HL-60 (cell line): Measurements from ENCODE around the gene FTO.

Source experiments
- DNase-seq, 2 experiments: peaks; one replicate each; pipeline ENCODE4 v3.0.0-alpha.2; 2010 to 2020; ENCODE audit warnings: low read depth in 1 of 2, low spot score in 1 of 2
- H3K27ac ChIP-seq: fragments of 250-450 bp; sonication (Bioruptor Pico); replicated peaks from 2 replicates; pipeline ENCODE4 v1.5.1; 2020; ENCODE audit warnings: mild to moderate bottlenecking, moderate library complexity
- H3K27me3 ChIP-seq: fragments of 250-450 bp; sonication (Bioruptor Pico); 2 replicates; pipeline ENCODE4 v1.5.1; 2021; ENCODE audit warnings: mild to moderate bottlenecking, moderate library complexity; ENCODE audit not compliant: insufficient read depth, poor library complexity, severe bottlenecking
- H3K4me3 ChIP-seq: replicated peaks from 2 replicates; pipeline ENCODE4 v1.5.1; 2011; ENCODE audit warnings: mild to moderate bottlenecking, control low read depth, low read length; ENCODE audit not compliant: insufficient read depth
- CTCF ChIP-seq: IDR thresholded peaks from one replicate; pipeline ENCODE4 v1.5.1; 2011; ENCODE audit warnings: low read length, control low read depth, inconsistent platforms; ENCODE audit not compliant: insufficient read depth
- GABPA ChIP-seq: IDR thresholded peaks from 2 replicates; pipeline ENCODE4 v1.6.1; 2012; ENCODE audit warnings: low read depth
- POLR2AphosphoS5 ChIP-seq: IDR thresholded peaks from 2 replicates; pipeline ENCODE4 v1.6.1; 2012; ENCODE audit warnings: low read depth
- REST ChIP-seq: IDR thresholded peaks from 2 replicates; pipeline ENCODE4 v1.6.1; 2012; ENCODE audit warnings: low read depth; ENCODE audit not compliant: insufficient replicate concordance
- SPI1 ChIP-seq: IDR thresholded peaks from 2 replicates; pipeline ENCODE4 v1.6.1; 2012; ENCODE audit warnings: low read depth, mild to moderate bottlenecking, borderline replicate concordance

FTO gene

GRCh38 chr16:54071514-54071913, 367.6 kb downstream of the FTO start:
- Histone ChIP-seq H3K27ac (no peak overlapping the region), H3K4me3 (no peak overlapping the region), H3K27me3 (no peaks in the 10 kb centered on the region)
- no peak for DNase-seq
- TF ChIP-seq REST (no peak), GABPA (no peak), SPI1 (no peak), CTCF (no peak), POLR2AphosphoS5 (no peak)

- H3K27me3 ChIP-seq, result no peaks in the 10 kb centered on the region
- H3K27ac ChIP-seq, result no peak overlapping the region
- no peak for TF ChIP-seq CTCF
- TF ChIP-seq REST, result no peak
- TF ChIP-seq POLR2AphosphoS5, result no peak
- no peak for TF ChIP-seq GABPA
- TF ChIP-seq SPI1, result no peak
These were observed 368.3 kb downstream of the FTO start for GRCh38 chr16:54072237-54072636.

GRCh38 chr16:54073356-54073755, 369.4 kb downstream of the FTO start:
- no peak for DNase-seq
- H3K27ac ChIP-seq, result no peak overlapping the region
- TF ChIP-seq POLR2AphosphoS5 (no peak), SPI1 (no peak), GABPA (no peak), REST (no peak), CTCF (no peak)
- H3K4me3 ChIP-seq, result no peak overlapping the region
- H3K27me3 ChIP-seq, result no peaks in the 10 kb centered on the region

More at GRCh38 chr16:54072237-54072636, 368.3 kb downstream of the FTO start:
- no peak overlapping the region for H3K4me3 ChIP-seq
- no peak for DNase-seq
